Measurements from ENCODE around the gene TAF11L5.

DNA sequence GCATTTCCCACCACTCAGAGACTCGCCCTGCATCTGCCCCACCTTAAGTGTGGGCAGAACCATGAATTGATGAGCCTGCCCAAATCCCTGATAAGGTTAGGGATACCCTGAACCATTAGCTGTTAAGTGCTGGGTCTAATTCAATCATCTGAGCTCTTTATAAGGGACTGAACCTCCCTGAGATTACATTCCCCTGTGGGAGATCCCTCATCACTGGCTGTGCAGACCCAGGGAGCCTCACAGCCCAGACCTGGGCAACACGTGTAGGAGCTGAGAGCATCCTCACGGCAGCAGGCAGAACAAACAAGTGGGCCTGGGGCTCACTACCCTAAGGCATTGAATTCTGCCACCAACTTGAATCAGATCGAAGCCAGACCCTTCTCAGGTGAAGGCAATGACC, 27.6 kb upstream of the TAF11L5 start:
- TF ChIP-seq GATA2 (IDR thresholded peaks at IDR 0.05; ENCODE audit: low read depth, low read length), result 0 out of 2 replicates have a peak, but pooled peaks have one; percentile 6
- no peak for TF ChIP-seq GATA3 (IDR thresholded peaks at IDR 0.05; ENCODE audit: low read depth, low read length)
